ENCODE data around the gene ZFP92. TPM values are rescaled to one million over a fixed set of nuclear protein-coding genes. Genes with fewer than 3 reads are reported as not detected.
"Not testable (repeated sequence)": the region's sequence is repeated elsewhere in the genome, so short reads cannot be mapped to it uniquely, and the experiment has no call there.

The ZFP92 gene
- total RNA-seq, 1 donor from 2014 or later: 1.5 TPM

GRCh38 chrX:153381684-153382532 is 29.4 kb upstream of the ZFP92 start:
- H3K9me3 Mint-ChIP-seq (ENCODE audit: low read depth): peaks cover 5% of the 10 kb centered on the region
- no peak overlapping the region for H3K4me3 Mint-ChIP-seq (ENCODE audit: unreplicated experiment)
- H3K4me1 Mint-ChIP-seq (ENCODE audit: low read depth): no peaks in the 10 kb centered on the region
- DNase-seq (ENCODE audit: low spot score): no peak
- no peaks in the 10 kb centered on the region for H3K27me3 Mint-ChIP-seq (ENCODE audit: low read depth)
- no peaks in the 10 kb centered on the region for H3K36me3 Mint-ChIP-seq (ENCODE audit: low read depth)
- H3K27ac Mint-ChIP-seq (ENCODE audit: unreplicated experiment): no peak overlapping the region
- TF ChIP-seq CTCF (IDR thresholded peaks at IDR 0.05): peak; percentile 54

- Mint-ChIP-seq H3K36me3 (ENCODE audit: low read depth) (no peaks in the 10 kb centered on the region), H3K9me3 (ENCODE audit: low read depth) (no peaks in the 10 kb centered on the region), H3K27me3 (ENCODE audit: low read depth) (peaks cover 2% of the 10 kb centered on the region), H3K27ac (ENCODE audit: unreplicated experiment) (no peak overlapping the region), H3K4me3 (ENCODE audit: unreplicated experiment) (no peak overlapping the region), H3K4me1 (ENCODE audit: low read depth) (no peaks in the 10 kb centered on the region)
- no peak for DNase-seq (ENCODE audit: low spot score)
- TF ChIP-seq CTCF (IDR thresholded peaks at IDR 0.05): no peak
Observed at GRCh38 chrX:153382563-153383482, 28.4 kb upstream of the ZFP92 start.

- no peak for DNase-seq (ENCODE audit: low spot score)
- Mint-ChIP-seq H3K36me3 (ENCODE audit: low read depth) (no peaks in the 10 kb centered on the region), H3K9me3 (ENCODE audit: low read depth) (no peaks in the 10 kb centered on the region), H3K4me1 (ENCODE audit: low read depth) (no peaks in the 10 kb centered on the region), H3K27me3 (ENCODE audit: low read depth) (peaks cover 2% of the 10 kb centered on the region), H3K4me3 (ENCODE audit: unreplicated experiment) (no peak overlapping the region), H3K27ac (ENCODE audit: unreplicated experiment) (no peak overlapping the region)
- no peak for TF ChIP-seq CTCF (IDR thresholded peaks at IDR 0.05)
Observed at GRCh38 chrX:153384390-153384789, 26.9 kb upstream of the ZFP92 start.

- H3K9me3 Mint-ChIP-seq (ENCODE audit: low read depth): not testable (repeated sequence)
Observed at GRCh38 chrX:153384973-153385372, 26.3 kb upstream of the ZFP92 start.

GRCh38 chrX:153386097-153386496 is 25.2 kb upstream of the ZFP92 start:
- Mint-ChIP-seq H3K27me3 (ENCODE audit: low read depth) (peaks cover 2% of the 10 kb centered on the region), H3K27ac (ENCODE audit: unreplicated experiment) (no peak overlapping the region), H3K4me3 (ENCODE audit: unreplicated experiment) (no peak overlapping the region), H3K4me1 (ENCODE audit: low read depth) (no peaks in the 10 kb centered on the region), H3K36me3 (ENCODE audit: low read depth) (no peaks in the 10 kb centered on the region), H3K9me3 (ENCODE audit: low read depth) (no peaks in the 10 kb centered on the region)
- TF ChIP-seq CTCF (IDR thresholded peaks at IDR 0.05): no peak
- no peak for DNase-seq (ENCODE audit: low spot score)

More at GRCh38 chrX:153384973-153385372, 26.3 kb upstream of the ZFP92 start:
- not testable (repeated sequence) for H3K4me3 Mint-ChIP-seq (ENCODE audit: unreplicated experiment); H3K27me3 Mint-ChIP-seq (ENCODE audit: low read depth); H3K27ac Mint-ChIP-seq (ENCODE audit: unreplicated experiment); H3K36me3 Mint-ChIP-seq (ENCODE audit: low read depth); H3K4me1 Mint-ChIP-seq (ENCODE audit: low read depth); DNase-seq (ENCODE audit: low spot score)

Data from chondrocyte (in vitro differentiated cells).